K562 (cell line): Measurements from ENCODE around the gene LYPLA2. TPM values are rescaled to one million over a fixed set of nuclear protein-coding genes. Genes with fewer than 3 reads are reported as not detected.

Experiments
- CCAR2 ChIP-seq: fragments of 200-400 bp; formaldehyde crosslinking; IDR thresholded peaks from 2 replicates; pipeline ENCODE4 v1.6.1; 2017; ENCODE audit warnings: mild to moderate bottlenecking, low read depth, low read length
- ETV6 ChIP-seq, 3 experiments: fragments of 150-350 bp in 1 of 3; sonication (generic) in 1 of 3; formaldehyde crosslinking in 1 of 3; IDR thresholded peaks; 2 replicates each; pipeline versions ENCODE4 v1.6.1 to v1.8.0; 2014 to 2022; ENCODE audit warnings: borderline replicate concordance in 2 of 3, low read depth in 2 of 3, antibody characterized with exemption in 1 of 3, low read length in 1 of 3, mild to moderate bottlenecking in 1 of 3, missing genetic modification reagents in 1 of 3
- FIP1L1 ChIP-seq: fragments of 200-400 bp; formaldehyde crosslinking; IDR thresholded peaks from 2 replicates; pipeline ENCODE4 v1.6.1; 2018; ENCODE audit warnings: mild to moderate bottlenecking, low read depth, low read length; ENCODE audit not compliant: poor library complexity, severe bottlenecking
- GATAD2B ChIP-seq: fragments of 450-650 bp; IDR thresholded peaks from 2 replicates; pipeline ENCODE4 v1.6.1; 2017; ENCODE audit warnings: mild to moderate bottlenecking, borderline replicate concordance
- HOMEZ ChIP-seq: fragments of 250-450 bp; sonication (Bioruptor Pico); IDR thresholded peaks from 2 replicates; pipeline ENCODE4 v1.4.0; 2020; ENCODE audit warnings: mild to moderate bottlenecking, moderate library complexity
- KDM1A ChIP-seq, 2 experiments: fragments of 450-650 bp; IDR thresholded peaks; 2 replicates each; pipeline ENCODE4 v1.6.1; 2016; ENCODE audit warnings: mild to moderate bottlenecking in 2 of 2
- MAFK ChIP-seq: IDR thresholded peaks from 2 replicates; pipeline ENCODE4 v1.6.1; 2011; ENCODE audit warnings: low read length, improper control_type of control experiment
- MIER1 ChIP-seq: fragments of 450-650 bp; IDR thresholded peaks from 2 replicates; pipeline ENCODE4 v1.6.1; 2016; ENCODE audit warnings: antibody characterized with exemption, mild to moderate bottlenecking, low read depth
- NCOA2 ChIP-seq, 2 experiments: fragments of 450-650 bp; IDR thresholded peaks; 2 replicates each; pipeline ENCODE4 v1.6.1; 2018; ENCODE audit warnings: mild to moderate bottlenecking in 2 of 2, moderate library complexity in 1 of 2; ENCODE audit not compliant: partially characterized antibody in 2 of 2
- OTX1 ChIP-seq: fragments of 450-650 bp; formaldehyde crosslinking; IDR thresholded peaks from 2 replicates; pipeline ENCODE4 v1.4.0; 2022; ENCODE audit warnings: mild to moderate bottlenecking
- POLR2B ChIP-seq: fragments of 450-650 bp; IDR thresholded peaks from 2 replicates; pipeline ENCODE4 v1.6.1; 2018; ENCODE audit warnings: low read depth; ENCODE audit not compliant: partially characterized antibody
- PTRF ChIP-seq: fragments of 450-650 bp; IDR thresholded peaks from 2 replicates; pipeline ENCODE4 v1.6.1; 2016; ENCODE audit warnings: mild to moderate bottlenecking, missing genetic modification characterization, missing compliant biosample characterization
- SMARCA4 ChIP-seq: fragments of 450-650 bp; IDR thresholded peaks from 2 replicates; pipeline ENCODE4 v1.6.1; 2016
- SPI1 ChIP-seq: IDR thresholded peaks from 2 replicates; pipeline ENCODE4 v1.6.1; 2011; ENCODE audit warnings: low read depth, low read length, control low read depth, borderline replicate concordance
- SRSF3 ChIP-seq: fragments of 200-400 bp; formaldehyde crosslinking; IDR thresholded peaks from 2 replicates; pipeline ENCODE4 v1.6.1; 2016; ENCODE audit warnings: mild to moderate bottlenecking, low read length, moderate library complexity; ENCODE audit not compliant: insufficient read depth
- TAF7 ChIP-seq: fragments of 450-650 bp; IDR thresholded peaks from 2 replicates; pipeline ENCODE4 v1.6.1; 2016; ENCODE audit warnings: missing genetic modification characterization, missing compliant biosample characterization
- TBP ChIP-seq: optimal IDR thresholded peaks from 2 replicates; pipeline ENCODE3; 2011; ENCODE audit warnings: low read depth, low read length, improper control_type of control experiment
- TCF7L2 ChIP-seq: fragments of 150-350 bp; IDR thresholded peaks from 2 replicates; pipeline ENCODE4 v1.6.1; 2016; ENCODE audit warnings: low read depth, mild to moderate bottlenecking, low read length, moderate library complexity
- TEAD2 ChIP-seq: fragments of 450-650 bp; IDR thresholded peaks from 2 replicates; pipeline ENCODE4 v1.6.1; 2016; ENCODE audit warnings: missing genetic modification characterization, control low read depth, missing compliant biosample characterization
- XRCC4 ChIP-seq: IDR thresholded peaks from one replicate; pipeline ENCODE4 v1.6.1; 2011; ENCODE audit not compliant: insufficient read depth, insufficient read length; ENCODE audit errors: extremely low read depth
- ZC3H4 ChIP-seq: sonication (generic); formaldehyde crosslinking; IDR thresholded peaks from 2 replicates; pipeline ENCODE4 v1.9.0; 2021; ENCODE audit warnings: missing genetic modification reagents, borderline replicate concordance
- ZNF12 ChIP-seq: sonication (generic); formaldehyde crosslinking; IDR thresholded peaks from 2 replicates; pipeline ENCODE4 v1.4.0; 2020; ENCODE audit warnings: mild to moderate bottlenecking, missing genetic modification reagents
- ZNF75A ChIP-seq: fragments of 450-650 bp; formaldehyde crosslinking; IDR thresholded peaks from 2 replicates; pipeline ENCODE4 v1.4.0; 2020; ENCODE audit warnings: mild to moderate bottlenecking
- ZNF76 ChIP-seq: fragments of 250-450 bp; sonication (Bioruptor Pico); IDR thresholded peaks from 2 replicates; pipeline ENCODE4 v1.4.0; 2020; ENCODE audit warnings: mild to moderate bottlenecking, moderate library complexity, borderline replicate concordance
- ZNF766 ChIP-seq: fragments of 200-800 bp; sonication (Bioruptor generic); conservative IDR thresholded peaks from 2 replicates; pipeline ENCODE4 v1.6.1; 2016; ENCODE audit warnings: missing genetic modification characterization, missing compliant biosample characterization
- polyA plus RNA-seq, 8 experiments: library from polyadenylated mRNA; depleted of rRNA in 4 of 8; stranded (reverse) in 5 of 8; unstranded in 3 of 8; fragments of >200 nt; fragmentation: Nextera tagmentation in 2 of 8; fragmentation: Illumina TruSeq in 1 of 8; extraction: Ambion mirVana in 2 of 8; extraction: Trizol in 1 of 8; gene quantifications; 2 replicates each; pipeline versions ENCODE4 v1.2.1 to v1.2.3, GENCODE V29; 2011 to 2014; ENCODE audit warnings: inconsistent platforms in 1 of 8, missing spikeins in 1 of 8
- total RNA-seq, 7 experiments: library from RNA; depleted of rRNA in 6 of 7; stranded (reverse); fragments of >200 nt in 6 of 7; fragmentation: Illumina TruSeq in 2 of 7; extraction: Trizol in 2 of 7; gene quantifications; 2 replicates each; pipeline versions ENCODE4 v1.2.1 to v1.2.3, GENCODE V29; 2011 to 2021; ENCODE audit warnings: low replicate concordance in 1 of 7
- TF ChIP-seq, protein P1 (sequence below), 3 experiments: fragments of 200-800 bp in 1 of 3; sonication (Bioruptor generic) in 1 of 3; sonication (generic) in 1 of 3; formaldehyde crosslinking in 1 of 3; IDR thresholded peaks; 2 replicates each; pipeline versions ENCODE4 v1.6.1 to v1.8.0; 2016 to 2022; ENCODE audit warnings: mild to moderate bottlenecking in 2 of 3, missing compliant biosample characterization in 2 of 3, missing genetic modification characterization in 2 of 3, missing genetic modification reagents in 1 of 3

LYPLA2 gene
- total and polyA plus RNA-seq, 9 of the 15 experiments (the other 6 are each of a cell fraction or from before 2014, with no cell fraction given), result 3.9 to 128 (median 60.1) TPM

DNA sequence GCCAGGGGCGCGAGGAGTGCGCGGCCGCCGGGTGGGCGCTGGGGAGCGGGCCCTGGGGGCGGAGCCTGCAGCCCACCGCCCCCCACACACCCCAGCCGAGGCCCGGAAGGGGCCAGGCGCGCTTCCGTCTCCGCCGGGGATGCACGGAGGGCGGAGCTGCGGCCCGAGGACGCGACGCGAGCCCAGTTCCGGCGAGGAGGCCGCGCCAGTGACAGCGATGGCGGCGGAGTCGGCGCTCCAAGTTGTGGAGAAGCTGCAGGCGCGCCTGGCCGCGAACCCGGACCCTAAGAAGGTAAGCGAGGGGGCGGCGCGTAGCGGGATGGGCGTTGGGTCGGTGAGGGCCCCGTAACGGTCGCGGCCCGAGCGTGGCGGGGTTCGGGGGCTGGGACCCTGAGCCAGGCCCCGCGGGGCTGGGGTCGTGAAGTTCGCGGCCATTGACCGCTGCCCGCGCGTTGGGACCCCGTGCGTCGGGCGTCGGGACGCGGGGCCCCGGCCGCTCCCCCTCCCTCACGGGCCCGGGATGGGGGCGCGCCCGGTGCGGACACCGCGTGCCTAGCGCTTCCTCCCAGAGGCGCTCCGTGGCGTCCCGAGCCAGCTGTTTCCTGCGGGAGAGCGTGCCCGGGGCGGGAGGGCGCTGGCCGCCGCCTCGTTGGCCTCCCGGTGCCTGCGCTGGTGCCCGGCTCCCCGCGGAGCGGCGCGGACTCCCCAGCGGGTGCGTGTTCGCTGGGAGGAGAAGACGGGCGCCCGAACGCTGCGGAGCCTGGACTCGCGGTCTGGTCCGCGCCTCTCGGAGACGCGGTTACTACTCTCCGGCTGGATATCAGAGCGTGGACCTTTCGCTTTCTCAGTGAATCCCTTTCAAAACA is 47.4 kb upstream of the LYPLA2 start, which contains the start of gene ELOA (continued):
- peak; percentile 16; the same call in 1 of the 2 replicates for TF ChIP-seq SRSF3
- TF ChIP-seq ETV6 (IDR thresholded peaks at IDR 0.05; ENCODE audit: borderline replicate concordance in 1 of 2, low read depth in 2 of 2, low read length in 1 of 2), result peak in 1 of 2 experiments; percentile 22; a peak in 1 of 4 replicates
- peak; percentile 13; the same call in 1 of the 2 replicates for TF ChIP-seq ETV6 (CRISPR knock-in tag; IDR thresholded peaks at IDR 0.05; ENCODE audit: borderline replicate concordance)
- TF ChIP-seq, protein P1, sequence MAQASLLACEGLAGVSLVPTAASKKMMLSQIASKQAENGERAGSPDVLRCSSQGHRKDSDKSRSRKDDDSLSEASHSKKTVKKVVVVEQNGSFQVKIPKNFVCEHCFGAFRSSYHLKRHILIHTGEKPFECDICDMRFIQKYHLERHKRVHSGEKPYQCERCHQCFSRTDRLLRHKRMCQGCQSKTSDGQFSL (CRISPR knock-in tag; IDR thresholded peaks at IDR 0.05), result peak; percentile 67
- TF ChIP-seq, protein P1 (tag; IDR thresholded peaks at IDR 0.05), result no peak; a peak in 1 of 4 replicates
- TF ChIP-seq ZNF76 (CRISPR knock-in tag), result 0 out of 2 replicates have a peak, but pooled peaks have one; percentile 22
- TF ChIP-seq MIER1, result no peak
- no peak for TF ChIP-seq HOMEZ
- TF ChIP-seq MAFK, result no peak
- peak; percentile 69 for TF ChIP-seq TBP
- no peak for TF ChIP-seq OTX1 (CRISPR knock-in tag)
- TF ChIP-seq CCAR2, result no peak
- TF ChIP-seq ZNF766 (CRISPR knock-in tag), result no peak
- no peak for TF ChIP-seq KDM1A (IDR thresholded peaks at IDR 0.05)
- TF ChIP-seq POLR2B, result peak; percentile 86
- no peak for TF ChIP-seq SMARCA4
- 0 out of 2 replicates have a peak, but pooled peaks have one; percentile 23 for TF ChIP-seq TAF7 (tag)
- TF ChIP-seq FIP1L1, result peak; percentile 91
- TF ChIP-seq SPI1, result peak; percentile 56; the same call in 1 of the 2 replicates
- peak; percentile 96 for TF ChIP-seq GATAD2B
- TF ChIP-seq ZNF75A (CRISPR knock-in tag), result no peak
- TF ChIP-seq ZNF12 (CRISPR knock-in tag), result no peak; the same call in 1 of the 2 replicates
- TF ChIP-seq NCOA2 (IDR thresholded peaks at IDR 0.05; ENCODE audit: partially characterized antibody in 2 of 2), result no peak
- TF ChIP-seq TEAD2 (tag), result no peak
- peak; percentile 62; the same call in 1 of the 2 replicates for TF ChIP-seq ZC3H4 (CRISPR knock-in tag)
- no peak for TF ChIP-seq XRCC4
- TF ChIP-seq PTRF (tag), result no peak
- TF ChIP-seq TCF7L2, result no peak
